Cardiac fibroblast (primary cell): ENCODE measurements around the gene PRKN.

Experiments
- DNase-seq, 2 donors: peaks; one replicate each; pipeline versions ENCODE4 v3.0.0 to v3.0.0-alpha.2; 2010; ENCODE audit warnings: low read depth in 2 of 2
- H3K4me3 ChIP-seq, 2 donors: replicated peaks in 1 of 2; 1 replicate in 1 of 2; 2 replicates in 1 of 2; pipeline ENCODE4 v1.5.1; 2011; ENCODE audit warnings: low read depth in 2 of 2, low read length in 2 of 2, mild to moderate bottlenecking in 2 of 2, moderate library complexity in 1 of 2
- CTCF ChIP-seq: IDR thresholded peaks from one replicate; pipeline ENCODE4 v1.5.1; 2011; ENCODE audit warnings: low read depth, mild to moderate bottlenecking, low read length, inconsistent platforms

PRKN gene

GRCh38 chr6:162640756-162641155 lies 86.8 kb downstream of the PRKN start:
- no peak overlapping the region for H3K4me3 ChIP-seq
- DNase-seq, result no peak
- no peak for TF ChIP-seq CTCF

- no peak for TF ChIP-seq CTCF
- no peak overlapping the region for H3K4me3 ChIP-seq
- DNase-seq, result no peak
These were observed 87.6 kb downstream of the PRKN start for GRCh38 chr6:162639951-162640350.

GRCh38 chr6:162638931-162639574 lies 88.5 kb downstream of the PRKN start:
- H3K4me3 ChIP-seq, result no peak overlapping the region
- DNase-seq, result no peak
- TF ChIP-seq CTCF, result no peak

- no peak overlapping the region for H3K4me3 ChIP-seq
- no peak for DNase-seq
- TF ChIP-seq CTCF, result no peak
These were observed 90.2 kb downstream of the PRKN start for GRCh38 chr6:162637317-162637716.

- no peak for TF ChIP-seq CTCF
- no peak for DNase-seq
- H3K4me3 ChIP-seq, result no peak overlapping the region
These were observed 91.4 kb downstream of the PRKN start for GRCh38 chr6:162636167-162636566.

GRCh38 chr6:162631546-162631945 lies 96.0 kb downstream of the PRKN start:
- no peak for DNase-seq
- H3K4me3 ChIP-seq, result no peak overlapping the region
- TF ChIP-seq CTCF, result no peak

GRCh38 chr6:162630069-162630468 lies 97.5 kb downstream of the PRKN start:
- no peak for DNase-seq
- no peak for TF ChIP-seq CTCF
- no peak overlapping the region for H3K4me3 ChIP-seq
